ENCODE measurements around the gene FKBP15. TPM values are rescaled to one million over a fixed set of nuclear protein-coding genes. Genes with fewer than 3 reads are reported as not detected.
A peak's percentile ranks its signal among the peaks of the same experiment; 100 is the strongest.

The FKBP15 gene
- total and polyA plus RNA-seq, 2 of the 13 experiments (the other 11 are each of a cell fraction or from before 2014, with no cell fraction given), result 12.3 to 18.6 TPM

DNA sequence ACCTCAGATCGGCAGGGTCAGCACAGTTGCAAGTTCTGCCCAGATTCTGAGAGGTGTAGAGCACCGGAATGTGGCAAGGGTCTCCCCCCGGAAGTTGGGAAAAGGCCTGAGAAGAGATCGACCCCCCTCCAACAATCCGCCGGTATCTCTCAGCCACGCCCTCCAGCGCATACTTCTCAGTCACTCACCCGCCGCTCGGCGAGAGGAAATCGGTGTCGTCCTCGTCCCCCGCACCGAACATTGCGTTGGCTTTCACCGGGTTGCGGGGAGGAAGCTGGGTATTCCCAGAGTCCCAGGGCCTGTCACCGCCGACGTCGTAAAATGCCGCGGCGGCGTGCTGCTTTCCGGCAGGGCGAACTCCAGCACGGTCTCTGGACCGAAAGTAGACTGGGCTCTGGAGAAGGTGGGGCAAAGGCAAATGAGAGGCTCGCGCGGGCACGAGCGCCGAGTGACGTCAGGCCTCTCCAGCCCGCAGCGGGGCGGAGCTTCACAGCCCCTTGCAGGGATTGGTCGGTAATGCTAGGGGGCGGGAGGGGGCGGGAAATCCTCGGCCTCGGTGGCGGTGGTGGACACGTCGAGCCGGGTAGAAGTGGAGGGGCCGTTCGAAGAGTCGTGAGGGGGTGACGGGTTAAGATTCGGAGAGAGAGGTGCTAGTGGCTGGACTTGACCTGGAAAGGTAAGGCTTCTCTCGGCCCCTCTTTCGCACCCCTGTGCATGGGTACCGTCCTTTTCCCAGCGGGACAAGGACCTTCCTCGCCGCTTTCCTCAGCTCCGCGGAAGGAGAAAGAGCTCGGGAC lies at the start of gene FKBP15, which contains the start of gene SLC31A1 (continued):
- TF ChIP-seq, protein P1, sequence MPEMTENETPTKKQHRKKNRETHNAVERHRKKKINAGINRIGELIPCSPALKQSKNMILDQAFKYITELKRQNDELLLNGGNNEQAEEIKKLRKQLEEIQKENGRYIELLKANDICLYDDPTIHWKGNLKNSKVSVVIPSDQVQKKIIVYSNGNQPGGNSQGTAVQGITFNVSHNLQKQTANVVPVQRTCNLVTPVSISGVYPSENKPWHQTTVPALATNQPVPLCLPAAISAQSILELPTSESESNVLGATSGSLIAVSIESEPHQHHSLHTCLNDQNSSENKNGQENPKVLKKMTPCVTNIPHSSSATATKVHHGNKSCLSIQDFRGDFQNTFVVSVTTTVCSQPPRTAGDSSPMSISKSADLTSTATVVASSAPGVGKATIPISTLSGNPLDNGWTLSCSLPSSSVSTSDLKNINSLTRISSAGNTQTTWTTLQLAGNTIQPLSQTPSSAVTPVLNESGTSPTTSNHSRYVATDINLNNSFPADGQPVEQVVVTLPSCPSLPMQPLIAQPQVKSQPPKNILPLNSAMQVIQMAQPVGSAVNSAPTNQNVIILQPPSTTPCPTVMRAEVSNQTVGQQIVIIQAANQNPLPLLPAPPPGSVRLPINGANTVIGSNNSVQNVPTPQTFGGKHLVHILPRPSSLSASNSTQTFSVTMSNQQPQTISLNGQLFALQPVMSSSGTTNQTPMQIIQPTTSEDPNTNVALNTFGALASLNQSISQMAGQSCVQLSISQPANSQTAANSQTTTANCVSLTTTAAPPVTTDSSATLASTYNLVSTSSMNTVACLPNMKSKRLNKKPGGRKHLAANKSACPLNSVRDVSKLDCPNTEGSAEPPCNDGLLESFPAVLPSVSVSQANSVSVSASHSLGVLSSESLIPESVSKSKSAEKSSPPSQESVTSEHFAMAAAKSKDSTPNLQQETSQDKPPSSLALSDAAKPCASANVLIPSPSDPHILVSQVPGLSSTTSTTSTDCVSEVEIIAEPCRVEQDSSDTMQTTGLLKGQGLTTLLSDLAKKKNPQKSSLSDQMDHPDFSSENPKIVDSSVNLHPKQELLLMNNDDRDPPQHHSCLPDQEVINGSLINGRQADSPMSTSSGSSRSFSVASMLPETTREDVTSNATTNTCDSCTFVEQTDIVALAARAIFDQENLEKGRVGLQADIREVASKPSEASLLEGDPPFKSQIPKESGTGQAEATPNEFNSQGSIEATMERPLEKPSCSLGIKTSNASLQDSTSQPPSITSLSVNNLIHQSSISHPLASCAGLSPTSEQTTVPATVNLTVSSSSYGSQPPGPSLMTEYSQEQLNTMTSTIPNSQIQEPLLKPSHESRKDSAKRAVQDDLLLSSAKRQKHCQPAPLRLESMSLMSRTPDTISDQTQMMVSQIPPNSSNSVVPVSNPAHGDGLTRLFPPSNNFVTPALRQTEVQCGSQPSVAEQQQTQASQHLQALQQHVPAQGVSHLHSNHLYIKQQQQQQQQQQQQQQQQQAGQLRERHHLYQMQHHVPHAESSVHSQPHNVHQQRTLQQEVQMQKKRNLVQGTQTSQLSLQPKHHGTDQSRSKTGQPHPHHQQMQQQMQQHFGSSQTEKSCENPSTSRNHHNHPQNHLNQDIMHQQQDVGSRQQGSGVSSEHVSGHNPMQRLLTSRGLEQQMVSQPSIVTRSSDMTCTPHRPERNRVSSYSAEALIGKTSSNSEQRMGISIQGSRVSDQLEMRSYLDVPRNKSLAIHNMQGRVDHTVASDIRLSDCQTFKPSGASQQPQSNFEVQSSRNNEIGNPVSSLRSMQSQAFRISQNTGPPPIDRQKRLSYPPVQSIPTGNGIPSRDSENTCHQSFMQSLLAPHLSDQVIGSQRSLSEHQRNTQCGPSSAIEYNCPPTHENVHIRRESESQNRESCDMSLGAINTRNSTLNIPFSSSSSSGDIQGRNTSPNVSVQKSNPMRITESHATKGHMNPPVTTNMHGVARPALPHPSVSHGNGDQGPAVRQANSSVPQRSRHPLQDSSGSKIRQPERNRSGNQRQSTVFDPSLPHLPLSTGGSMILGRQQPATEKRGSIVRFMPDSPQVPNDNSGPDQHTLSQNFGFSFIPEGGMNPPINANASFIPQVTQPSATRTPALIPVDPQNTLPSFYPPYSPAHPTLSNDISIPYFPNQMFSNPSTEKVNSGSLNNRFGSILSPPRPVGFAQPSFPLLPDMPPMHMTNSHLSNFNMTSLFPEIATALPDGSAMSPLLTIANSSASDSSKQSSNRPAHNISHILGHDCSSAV (CRISPR knock-in tag; IDR thresholded peaks at IDR 0.05; ENCODE audit: borderline replicate concordance), result peak; percentile 85; the same call in 1 of the 2 replicates
- TF ChIP-seq, protein P2, sequence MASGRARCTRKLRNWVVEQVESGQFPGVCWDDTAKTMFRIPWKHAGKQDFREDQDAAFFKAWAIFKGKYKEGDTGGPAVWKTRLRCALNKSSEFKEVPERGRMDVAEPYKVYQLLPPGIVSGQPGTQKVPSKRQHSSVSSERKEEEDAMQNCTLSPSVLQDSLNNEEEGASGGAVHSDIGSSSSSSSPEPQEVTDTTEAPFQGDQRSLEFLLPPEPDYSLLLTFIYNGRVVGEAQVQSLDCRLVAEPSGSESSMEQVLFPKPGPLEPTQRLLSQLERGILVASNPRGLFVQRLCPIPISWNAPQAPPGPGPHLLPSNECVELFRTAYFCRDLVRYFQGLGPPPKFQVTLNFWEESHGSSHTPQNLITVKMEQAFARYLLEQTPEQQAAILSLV (CRISPR knock-in tag; IDR thresholded peaks at IDR 0.05; ENCODE audit: borderline replicate concordance), result peak; percentile 74; the same call in 1 of the 2 replicates
- TF ChIP-seq ZNF234 (CRISPR knock-in tag; conservative IDR thresholded peaks at IDR 0.05), result no peak
- no peak for TF ChIP-seq ZNF672 (CRISPR knock-in tag; IDR thresholded peaks at IDR 0.05)
- peak; percentile 49; the same call in 1 of the 2 replicates for TF ChIP-seq AKAP8 (CRISPR knock-in tag; IDR thresholded peaks at IDR 0.05)
- TF ChIP-seq NFKB2 (CRISPR knock-in tag; IDR thresholded peaks at IDR 0.05; ENCODE audit: borderline replicate concordance), result peak; percentile 29; the same call in 1 of the 2 replicates
- no peak for TF ChIP-seq KLF15 (CRISPR knock-in tag; IDR thresholded peaks at IDR 0.05; ENCODE audit: borderline replicate concordance)
- 0 out of 2 replicates have a peak, but pooled peaks have one; percentile 6 for TF ChIP-seq RARG (CRISPR knock-in tag; IDR thresholded peaks at IDR 0.05; ENCODE audit: low read depth)
- TF ChIP-seq SRSF1 (optimal IDR thresholded peaks at IDR 0.05; ENCODE audit: low read depth, low read length), result peak; percentile 43
- TF ChIP-seq, protein P3, sequence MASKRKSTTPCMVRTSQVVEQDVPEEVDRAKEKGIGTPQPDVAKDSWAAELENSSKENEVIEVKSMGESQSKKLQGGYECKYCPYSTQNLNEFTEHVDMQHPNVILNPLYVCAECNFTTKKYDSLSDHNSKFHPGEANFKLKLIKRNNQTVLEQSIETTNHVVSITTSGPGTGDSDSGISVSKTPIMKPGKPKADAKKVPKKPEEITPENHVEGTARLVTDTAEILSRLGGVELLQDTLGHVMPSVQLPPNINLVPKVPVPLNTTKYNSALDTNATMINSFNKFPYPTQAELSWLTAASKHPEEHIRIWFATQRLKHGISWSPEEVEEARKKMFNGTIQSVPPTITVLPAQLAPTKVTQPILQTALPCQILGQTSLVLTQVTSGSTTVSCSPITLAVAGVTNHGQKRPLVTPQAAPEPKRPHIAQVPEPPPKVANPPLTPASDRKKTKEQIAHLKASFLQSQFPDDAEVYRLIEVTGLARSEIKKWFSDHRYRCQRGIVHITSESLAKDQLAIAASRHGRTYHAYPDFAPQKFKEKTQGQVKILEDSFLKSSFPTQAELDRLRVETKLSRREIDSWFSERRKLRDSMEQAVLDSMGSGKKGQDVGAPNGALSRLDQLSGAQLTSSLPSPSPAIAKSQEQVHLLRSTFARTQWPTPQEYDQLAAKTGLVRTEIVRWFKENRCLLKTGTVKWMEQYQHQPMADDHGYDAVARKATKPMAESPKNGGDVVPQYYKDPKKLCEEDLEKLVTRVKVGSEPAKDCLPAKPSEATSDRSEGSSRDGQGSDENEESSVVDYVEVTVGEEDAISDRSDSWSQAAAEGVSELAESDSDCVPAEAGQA (IDR thresholded peaks at IDR 0.05; ENCODE audit: low read depth), result peak; percentile 70; the same call in 1 of the 2 replicates
- TF ChIP-seq, protein P3 (CRISPR knock-in tag; IDR thresholded peaks at IDR 0.05; ENCODE audit: borderline replicate concordance), result no peak
- no peak for TF ChIP-seq LCORL (IDR thresholded peaks at IDR 0.05)
- peak; percentile 70 for TF ChIP-seq LCORL (CRISPR knock-in tag; IDR thresholded peaks at IDR 0.05)

Measured in HepG2 (cell line).